ENCODE data around the gene KCNK7. TPM values are rescaled to one million over a fixed set of nuclear protein-coding genes. Genes with fewer than 3 reads are reported as not detected.

The KCNK7 gene, protein sequence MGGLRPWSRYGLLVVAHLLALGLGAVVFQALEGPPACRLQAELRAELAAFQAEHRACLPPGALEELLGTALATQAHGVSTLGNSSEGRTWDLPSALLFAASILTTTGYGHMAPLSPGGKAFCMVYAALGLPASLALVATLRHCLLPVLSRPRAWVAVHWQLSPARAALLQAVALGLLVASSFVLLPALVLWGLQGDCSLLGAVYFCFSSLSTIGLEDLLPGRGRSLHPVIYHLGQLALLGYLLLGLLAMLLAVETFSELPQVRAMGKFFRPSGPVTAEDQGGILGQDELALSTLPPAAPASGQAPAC
- 1.1 TPM for polyA plus RNA-seq (2013)

DNA sequence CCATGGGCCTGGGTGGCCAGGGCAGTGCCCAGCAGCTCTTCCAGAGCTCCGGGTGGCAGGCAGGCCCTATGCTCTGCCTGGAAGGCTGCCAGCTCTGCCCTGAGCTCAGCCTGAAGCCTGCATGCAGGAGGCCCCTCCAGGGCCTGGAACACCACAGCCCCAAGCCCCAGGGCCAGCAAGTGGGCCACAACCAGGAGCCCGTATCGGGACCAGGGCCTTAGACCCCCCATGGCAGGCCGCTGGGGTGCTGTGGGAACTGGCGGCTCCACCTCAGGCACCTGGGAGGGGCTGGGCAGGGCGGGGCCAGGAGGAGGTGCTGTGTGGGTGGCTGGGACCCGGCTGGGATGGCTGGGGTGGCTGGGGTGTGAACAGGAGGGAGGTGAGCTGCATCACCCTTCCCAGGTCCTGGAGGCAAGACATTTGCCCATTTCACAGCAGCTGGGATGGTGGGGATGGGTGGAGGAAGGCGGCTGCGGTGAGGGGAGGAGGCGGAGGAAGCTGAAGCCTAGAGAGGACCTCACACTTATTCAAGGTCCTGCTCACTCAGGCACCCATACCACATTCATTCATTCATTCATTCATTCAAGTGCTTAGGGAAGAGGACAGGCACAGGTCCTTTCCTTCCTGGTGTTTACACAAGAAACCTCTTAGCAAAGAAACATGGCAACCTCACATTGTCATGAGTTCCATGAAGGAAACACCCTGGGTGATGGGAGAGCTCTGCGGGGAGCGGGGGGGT lies at the start of gene KCNK7:
Gene KCNK7, minus strand, starts transcription at position 258 of the 739 bp plus-strand sequence. Its CDS starts 28 bp downstream, at position 230.
- ChIA-PET POLR2A (interaction anchor here (0.6 to 0.7 kb wide), 2 partner anchors 17 to 91 kb away, joined by 3 to 4 read pairs; no protein-coding TSS in a partner anchor), CTCF (interaction anchor here (1.3 to 16.6 kb wide), 5 partner anchors 8 to 56 kb away, joined by 3 to 229 read pairs (median 89); partner anchors contain the start of genes EHBP1L1, MAP3K11 and PCNX3)
- H3K4me3 ChIP-seq (ENCODE audit: control insufficient read depth in 1 of 7, extremely low read depth in 1 of 7, insufficient read depth in 4 of 7, low read depth in 2 of 7, low read length in 6 of 7) = no peak within 1 kb of the TSS
- no peak within 1 kb of the TSS for H3K27ac ChIP-seq (ENCODE audit: insufficient read depth in 1 of 2, low read depth in 1 of 2, low read length in 2 of 2, poor library complexity in 1 of 2, severe bottlenecking in 2 of 2)
- DNase-seq = no peak
- no peaks in the 10 kb centered on the region for H3K27me3 ChIP-seq (replicated peaks in 2 of 5; ENCODE audit: control insufficient read depth in 4 of 5, insufficient read depth in 5 of 5, low read length in 4 of 5)
- peaks cover 0 to 9% (median 6%) of the 10 kb centered on the region in 4 experiments for H3K4me1 ChIP-seq (ENCODE audit: control extremely low read depth in 1 of 4, control insufficient read depth in 4 of 4, insufficient read depth in 4 of 4, low read length in 3 of 4)
- H3K36me3 ChIP-seq (ENCODE audit: control insufficient read depth in 4 of 4, insufficient read depth in 4 of 4, low read length in 3 of 4) = peaks cover 7 to 56% (median 33%) of the 10 kb centered on the region in 4 experiments
- H3K9me3 ChIP-seq (ENCODE audit: control extremely low read depth in 1 of 5, control insufficient read depth in 4 of 5, insufficient read depth in 2 of 5, low read depth in 1 of 5, low read length in 4 of 5) = no peaks in the 10 kb centered on the region
- 78% methylated on average over 7 of the region's 12 CpGs for WGBS (ENCODE audit: insufficient coverage)

DNA sequence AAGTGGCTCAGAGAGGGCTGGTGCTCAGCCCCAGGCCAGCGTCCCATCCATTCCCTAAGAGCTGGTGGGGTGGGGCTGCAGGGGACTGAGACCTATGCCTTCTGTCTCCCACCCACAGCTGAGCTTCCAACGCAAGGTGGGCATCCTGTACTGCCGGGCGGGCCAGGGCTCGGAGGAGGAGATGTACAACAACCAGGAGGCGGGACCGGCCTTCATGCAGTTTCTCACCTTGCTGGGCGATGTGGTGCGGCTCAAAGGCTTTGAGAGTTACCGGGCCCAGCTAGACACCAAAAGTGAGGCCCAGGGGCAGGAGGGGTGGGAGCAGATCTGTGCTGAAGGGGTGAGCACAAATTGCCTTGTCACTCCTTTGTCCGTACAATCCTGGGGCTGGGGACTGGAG lies 49.2 kb upstream of the KCNK7 start:
- peaks cover 0 to 71% (median 47%) of the 10 kb centered on the region in 4 experiments for H3K36me3 ChIP-seq (ENCODE audit: control insufficient read depth in 4 of 4, insufficient read depth in 4 of 4, low read length in 3 of 4)
- CTCF ChIA-PET = interaction anchor here (1.0 to 1.5 kb wide), 3 partner anchors 11 to 24 kb away, joined by 3 read pairs; no protein-coding TSS in a partner anchor
- POLR2A ChIA-PET = no interaction called here

DNA sequence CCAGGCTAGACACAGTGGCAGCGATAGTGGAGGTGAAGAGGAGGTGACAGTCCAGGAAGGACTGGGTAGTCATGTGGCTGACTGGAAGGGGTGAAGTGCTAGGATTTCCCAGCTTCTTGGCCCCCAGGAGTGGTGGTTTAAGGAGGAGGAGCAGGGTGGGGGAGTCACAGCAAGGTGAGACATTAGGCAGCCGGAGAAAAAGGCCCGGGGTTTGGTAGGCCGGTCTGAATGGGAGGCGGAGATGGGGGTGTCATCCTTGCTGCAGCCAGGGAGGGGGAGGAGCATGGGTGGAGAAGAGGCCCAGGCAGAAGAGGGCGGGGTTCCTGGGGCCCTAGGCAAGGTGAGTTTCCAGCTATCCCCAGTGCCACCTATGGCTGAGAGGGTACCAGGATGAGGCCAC lies 48.4 kb upstream of the KCNK7 start:
- peaks cover 5 to 48% (median 43%) of the 10 kb centered on the region in 4 experiments for H3K4me1 ChIP-seq (ENCODE audit: control extremely low read depth in 1 of 4, control insufficient read depth in 4 of 4, insufficient read depth in 4 of 4, low read length in 3 of 4)
- H3K4me3 ChIP-seq (ENCODE audit: control insufficient read depth in 1 of 7, extremely low read depth in 1 of 7, insufficient read depth in 4 of 7, low read depth in 2 of 7, low read length in 6 of 7) = no peak overlapping the region
- H3K36me3 ChIP-seq (ENCODE audit: control insufficient read depth in 4 of 4, insufficient read depth in 4 of 4, low read length in 3 of 4) = peaks cover 0 to 63% (median 39%) of the 10 kb centered on the region in 4 experiments
- no peaks in the 10 kb centered on the region for H3K9me3 ChIP-seq (ENCODE audit: control extremely low read depth in 1 of 5, control insufficient read depth in 4 of 5, insufficient read depth in 2 of 5, low read depth in 1 of 5, low read length in 4 of 5)
- ChIA-PET CTCF (interaction anchor here (1.5 to 2.5 kb wide), 2 partner anchors 10 to 18 kb away, joined by 3 to 15 read pairs; no protein-coding TSS in a partner anchor), POLR2A (no interaction called here)
- no peaks in the 10 kb centered on the region for H3K27me3 ChIP-seq (replicated peaks in 2 of 5; ENCODE audit: control insufficient read depth in 4 of 5, insufficient read depth in 5 of 5, low read length in 4 of 5)
- 87% methylated on average over 5 of the region's 6 CpGs for WGBS (ENCODE audit: insufficient coverage)
- H3K27ac ChIP-seq (ENCODE audit: insufficient read depth in 1 of 2, low read depth in 1 of 2, low read length in 2 of 2, poor library complexity in 1 of 2, severe bottlenecking in 2 of 2) = no peak overlapping the region
- no peak for DNase-seq

More for the DNA sequence above, 49.2 kb upstream of the KCNK7 start:
- no peak overlapping the region for H3K4me3 ChIP-seq (ENCODE audit: control insufficient read depth in 1 of 7, extremely low read depth in 1 of 7, insufficient read depth in 4 of 7, low read depth in 2 of 7, low read length in 6 of 7)
- H3K27ac ChIP-seq (ENCODE audit: insufficient read depth in 1 of 2, low read depth in 1 of 2, low read length in 2 of 2, poor library complexity in 1 of 2, severe bottlenecking in 2 of 2) = peak overlapping the region in 1 of 2 experiments; percentile 5
- WGBS (ENCODE audit: insufficient coverage) = 92% methylated on average over 9 of the region's 11 CpGs
- DNase-seq = no peak
- H3K4me1 ChIP-seq (ENCODE audit: control extremely low read depth in 1 of 4, control insufficient read depth in 4 of 4, insufficient read depth in 4 of 4, low read length in 3 of 4) = peaks cover 2 to 41% (median 37%) of the 10 kb centered on the region in 4 experiments
- no peaks in the 10 kb centered on the region for H3K9me3 ChIP-seq (ENCODE audit: control extremely low read depth in 1 of 5, control insufficient read depth in 4 of 5, insufficient read depth in 2 of 5, low read depth in 1 of 5, low read length in 4 of 5)
- no peaks in the 10 kb centered on the region for H3K27me3 ChIP-seq (replicated peaks in 2 of 5; ENCODE audit: control insufficient read depth in 4 of 5, insufficient read depth in 5 of 5, low read length in 4 of 5)

DNA sequence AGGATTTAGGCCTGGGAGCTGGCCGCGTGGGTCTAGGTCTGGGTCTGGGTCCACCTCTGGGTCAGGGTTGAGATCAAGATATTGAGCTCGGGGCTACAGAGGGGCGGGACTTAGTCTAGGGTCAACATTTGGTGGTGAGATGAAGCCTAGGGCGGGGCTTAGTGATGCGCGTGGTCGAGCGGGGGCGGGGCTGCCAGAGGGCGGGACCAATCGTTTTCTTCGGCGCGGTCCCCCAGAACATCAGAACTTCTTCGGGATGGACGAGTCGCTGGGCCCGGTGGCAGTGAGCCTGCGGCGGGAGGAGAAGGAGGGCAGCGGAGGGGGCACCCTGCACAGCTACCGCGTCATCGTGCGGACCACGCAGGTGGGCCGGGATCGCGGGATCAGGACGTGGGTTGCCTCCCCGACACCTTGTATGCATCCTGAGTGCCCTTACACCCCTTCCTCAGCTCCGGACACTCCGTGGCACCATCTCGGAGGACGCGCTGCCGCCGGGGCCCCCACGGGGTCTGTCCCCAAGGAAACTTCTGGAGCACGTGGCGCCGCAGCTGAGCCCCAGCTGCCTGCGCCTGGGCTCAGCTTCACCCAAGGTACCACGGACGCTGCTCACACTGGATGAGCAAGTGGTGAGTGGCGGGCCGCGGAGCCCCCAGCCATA lies 46.5 kb upstream of the KCNK7 start:
- Histone ChIP-seq H3K27me3 (replicated peaks in 2 of 5; ENCODE audit: control insufficient read depth in 4 of 5, insufficient read depth in 5 of 5, low read length in 4 of 5) (no peaks in the 10 kb centered on the region), H3K4me1 (ENCODE audit: control extremely low read depth in 1 of 4, control insufficient read depth in 4 of 4, insufficient read depth in 4 of 4, low read length in 3 of 4) (peaks cover 5 to 64% (median 59%) of the 10 kb centered on the region in 4 experiments), H3K9me3 (ENCODE audit: control extremely low read depth in 1 of 5, control insufficient read depth in 4 of 5, insufficient read depth in 2 of 5, low read depth in 1 of 5, low read length in 4 of 5) (no peaks in the 10 kb centered on the region), H3K27ac (ENCODE audit: insufficient read depth in 1 of 2, low read depth in 1 of 2, low read length in 2 of 2, poor library complexity in 1 of 2, severe bottlenecking in 2 of 2) (peak overlapping the region in 1 of 2 experiments; percentile 62), H3K36me3 (ENCODE audit: control insufficient read depth in 4 of 4, insufficient read depth in 4 of 4, low read length in 3 of 4) (peaks cover 0 to 46% (median 32%) of the 10 kb centered on the region in 4 experiments), H3K4me3 (ENCODE audit: control insufficient read depth in 1 of 7, extremely low read depth in 1 of 7, insufficient read depth in 4 of 7, low read depth in 2 of 7, low read length in 6 of 7) (peak overlapping the region; percentile 27 to 78 (median 62))
- DNase-seq = peak in 1 of 3 donors; percentile 23
- ChIA-PET CTCF (interaction anchor here (0.7 to 6.5 kb wide), 8 partner anchors 9 to 247 kb away, joined by 3 to 54 read pairs (median 5); no protein-coding TSS in a partner anchor), POLR2A (interaction anchor here (0.9 to 3.8 kb wide), 3 partner anchors 10 to 21 kb away, joined by 3 to 43 read pairs (median 4); partner anchors contain the start of gene RELA)
- WGBS (ENCODE audit: insufficient coverage) = 49% methylated on average over 40 of the region's 49 CpGs

DNA sequence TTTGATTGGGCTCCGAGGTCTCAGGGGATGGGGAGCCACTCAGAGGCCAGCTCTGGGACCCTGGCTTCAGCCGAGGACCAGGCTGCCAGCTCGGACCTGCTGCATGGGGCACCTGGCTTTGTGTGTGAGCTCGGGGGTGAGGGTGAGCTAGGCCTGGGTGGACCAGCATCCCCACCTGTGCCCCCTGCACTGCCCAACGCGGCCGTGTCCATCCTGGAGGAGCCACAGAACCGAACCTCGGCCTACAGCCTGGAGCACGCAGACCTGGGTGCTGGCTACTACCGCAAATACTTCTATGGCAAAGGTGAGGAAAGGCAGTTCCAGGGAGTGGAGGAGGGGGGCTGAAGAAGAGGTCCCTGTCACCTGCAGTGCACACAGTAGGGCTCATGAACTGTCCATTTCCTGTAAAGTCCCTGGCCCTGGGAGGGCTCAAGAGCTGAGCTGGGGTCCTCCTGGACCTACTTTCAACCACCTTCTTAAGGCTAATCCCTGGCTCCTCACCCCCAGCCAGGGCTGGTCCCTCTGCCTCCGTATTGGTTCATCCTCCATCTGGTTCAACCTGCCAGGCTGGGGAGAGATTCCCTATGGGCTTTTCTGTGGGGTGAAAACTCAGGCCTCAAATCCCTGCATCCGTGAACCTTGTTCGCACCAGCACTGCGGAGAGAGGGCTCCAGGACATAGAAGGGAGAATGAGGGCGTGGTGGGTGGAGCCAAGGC lies 45.9 kb upstream of the KCNK7 start:
- ChIA-PET CTCF (interaction anchor here (0.6 to 6.5 kb wide), 11 partner anchors 8 to 248 kb away, joined by 3 to 56 read pairs (median 4); partner anchors contain the start of gene RELA), POLR2A (interaction anchor here (1.6 to 3.8 kb wide), 3 partner anchors 11 to 22 kb away, joined by 4 to 43 read pairs (median 7); partner anchors contain the start of gene RELA)
- peak overlapping the region; percentile 62 to 68 for H3K27ac ChIP-seq (ENCODE audit: insufficient read depth in 1 of 2, low read depth in 1 of 2, low read length in 2 of 2, poor library complexity in 1 of 2, severe bottlenecking in 2 of 2)
- DNase-seq = peak in 1 of 3 donors; percentile 26
- WGBS (ENCODE audit: insufficient coverage) = 29% methylated on average over 14 of the region's 16 CpGs
- H3K4me1 ChIP-seq (ENCODE audit: control extremely low read depth in 1 of 4, control insufficient read depth in 4 of 4, insufficient read depth in 4 of 4, low read length in 3 of 4) = peaks cover 5 to 68% (median 63%) of the 10 kb centered on the region in 4 experiments
- peak overlapping the region; percentile 27 to 78 (median 62) for H3K4me3 ChIP-seq (ENCODE audit: control insufficient read depth in 1 of 7, extremely low read depth in 1 of 7, insufficient read depth in 4 of 7, low read depth in 2 of 7, low read length in 6 of 7)
- H3K9me3 ChIP-seq (ENCODE audit: control extremely low read depth in 1 of 5, control insufficient read depth in 4 of 5, insufficient read depth in 2 of 5, low read depth in 1 of 5, low read length in 4 of 5) = no peaks in the 10 kb centered on the region
- H3K36me3 ChIP-seq (ENCODE audit: control insufficient read depth in 4 of 4, insufficient read depth in 4 of 4, low read length in 3 of 4) = peaks cover 0 to 47% (median 31%) of the 10 kb centered on the region in 4 experiments
- no peaks in the 10 kb centered on the region for H3K27me3 ChIP-seq (replicated peaks in 2 of 5; ENCODE audit: control insufficient read depth in 4 of 5, insufficient read depth in 5 of 5, low read length in 4 of 5)
